Immature natural killer cell (primary cell): ENCODE measurements around the gene NMT1. TPM values are rescaled to one million over a fixed set of nuclear protein-coding genes. Genes with fewer than 3 reads are reported as not detected.
A peak's percentile ranks its signal among the peaks of the same experiment; 100 is the strongest.

Experiments used
- DNase-seq, 3 donors: peaks; one replicate each; pipeline ENCODE4 v3.0.0; 2022; ENCODE audit warnings: mixed read lengths in 1 of 3
- H3K27ac Mint-ChIP-seq, 6 donors: one replicate each; pipeline ENCODE4 v1.8.0; 2020; ENCODE audit warnings: mixed read lengths in 6 of 6, mild to moderate bottlenecking in 5 of 6, inconsistent platforms in 4 of 6, moderate library complexity in 3 of 6
- H3K27me3 Mint-ChIP-seq, 3 donors: one replicate each; pipeline ENCODE4 v1.8.0; 2020 to 2021; ENCODE audit warnings: low read depth in 3 of 3, mild to moderate bottlenecking in 3 of 3, mixed read lengths in 3 of 3, moderate library complexity in 3 of 3, inconsistent platforms in 1 of 3
- H3K36me3 Mint-ChIP-seq, 3 donors: one replicate each; pipeline ENCODE4 v1.8.0; 2020; ENCODE audit warnings: mixed read lengths in 3 of 3, inconsistent platforms in 2 of 3, mild to moderate bottlenecking in 2 of 3
- H3K4me1 Mint-ChIP-seq, 2 donors: one replicate each; pipeline ENCODE4 v1.8.0; 2020; ENCODE audit warnings: inconsistent platforms in 2 of 2, mild to moderate bottlenecking in 2 of 2, mixed read lengths in 2 of 2, moderate library complexity in 1 of 2
- H3K4me3 Mint-ChIP-seq, 5 donors: one replicate each; pipeline ENCODE4 v1.8.0; 2020; ENCODE audit warnings: mild to moderate bottlenecking in 5 of 5, mixed read lengths in 5 of 5, inconsistent platforms in 3 of 5, moderate library complexity in 3 of 5
- H3K9me3 Mint-ChIP-seq, 6 donors: one replicate each; pipeline ENCODE4 v1.8.0; 2020; ENCODE audit warnings: mild to moderate bottlenecking in 6 of 6, mixed read lengths in 6 of 6, inconsistent platforms in 4 of 6, moderate library complexity in 3 of 6
- polyA plus RNA-seq, 3 donors: library from polyadenylated mRNA; unstranded; fragments of 300-500 nt; fragmentation: Illumina TruSeq; gene quantifications; one replicate each; pipeline ENCODE4 v1.2.3, GENCODE V29; 2021

The NMT1 gene
- polyA plus RNA-seq, 3 donors from 2014 or later: 53.8 to 74.1 (median 69.9) TPM

DNA sequence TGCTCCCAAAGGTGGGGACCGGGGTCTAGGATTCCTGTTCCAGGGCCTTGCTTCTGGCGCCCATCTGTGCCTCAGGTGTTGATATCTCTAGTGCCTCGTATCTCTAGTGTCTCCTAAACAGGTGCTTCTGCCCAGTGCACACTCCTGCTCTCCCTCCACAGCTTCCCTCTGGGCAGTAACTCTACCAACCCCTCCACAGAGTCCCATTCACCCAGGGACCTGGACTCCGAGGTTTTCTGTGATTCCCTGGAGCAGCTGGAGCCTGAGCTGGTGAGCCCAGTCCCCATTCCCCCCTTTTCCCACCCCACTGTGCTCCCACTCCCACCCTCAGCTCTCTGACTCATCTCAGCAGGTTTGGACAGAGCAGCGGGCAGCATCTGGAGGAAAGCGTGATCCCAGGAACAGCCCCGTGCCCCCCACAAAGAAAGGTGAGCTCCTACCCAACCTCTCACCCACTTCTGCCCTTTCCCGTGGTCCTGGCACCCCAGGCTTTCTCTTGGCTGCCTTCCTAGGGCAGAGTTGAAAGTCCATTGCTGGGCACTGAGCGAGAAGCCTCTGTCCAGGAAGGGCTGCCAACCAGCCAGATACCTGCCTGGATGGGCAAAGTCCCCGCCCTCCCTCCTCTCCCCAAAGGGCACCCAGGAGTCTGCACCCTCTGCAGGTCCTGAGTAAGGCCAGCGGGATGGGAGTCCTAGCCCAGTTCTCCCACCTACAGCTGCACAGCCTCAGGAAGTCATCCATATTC, 76.6 kb downstream of the NMT1 start:
- H3K27ac Mint-ChIP-seq: peak overlapping the region in 1 of 6 donors; percentile 46
- no peak for DNase-seq

DNA sequence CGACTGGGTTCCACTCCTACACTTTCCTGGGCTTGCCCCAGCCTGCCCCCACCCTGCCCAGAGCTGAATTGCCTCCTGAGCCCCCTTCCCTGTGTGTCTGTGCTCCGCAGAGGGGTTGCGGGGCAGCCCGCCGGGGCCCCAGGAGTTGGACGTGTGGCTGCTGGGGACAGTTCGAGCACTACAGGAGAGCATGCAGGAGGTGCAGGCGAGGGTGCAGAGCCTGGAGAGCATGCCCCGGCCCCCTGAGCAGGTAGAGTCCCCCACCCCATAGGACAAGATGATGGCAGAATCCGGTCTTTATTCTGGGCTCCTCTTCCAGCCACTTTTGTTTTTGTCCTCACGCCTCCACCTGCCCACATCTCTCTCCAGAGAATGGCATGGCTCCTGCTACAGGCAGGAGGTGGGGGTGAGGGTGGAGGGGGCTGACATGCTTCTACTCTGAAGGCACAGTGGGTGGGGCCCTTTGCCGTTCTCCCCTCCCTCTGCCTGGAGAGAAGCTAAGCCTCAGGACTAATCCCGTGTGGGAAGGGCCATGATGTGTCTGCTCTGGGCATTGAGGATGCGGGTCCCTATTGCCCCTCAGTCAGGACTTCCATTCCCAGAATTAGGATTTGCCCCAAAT, 77.9 kb downstream of the NMT1 start:
- Mint-ChIP-seq H3K4me3 (no peak overlapping the region), H3K9me3 (no peaks in the 10 kb centered on the region), H3K27ac (no peak overlapping the region), H3K4me1 (peaks cover 30 to 32% of the 10 kb centered on the region in 2 donors), H3K27me3 (peaks cover 3 to 6% (median 4%) of the 10 kb centered on the region in 3 donors), H3K36me3 (peaks cover 0 to 4% (median 0%) of the 10 kb centered on the region in 3 donors)
- no peak for DNase-seq

More for the DNA sequence above, 76.6 kb downstream of the NMT1 start:
- peaks cover 26 to 36% of the 10 kb centered on the region in 2 donors for H3K4me1 Mint-ChIP-seq
- H3K9me3 Mint-ChIP-seq: no peaks in the 10 kb centered on the region
- peaks cover 4 to 10% (median 7%) of the 10 kb centered on the region in 3 donors for H3K27me3 Mint-ChIP-seq
- H3K36me3 Mint-ChIP-seq: peaks cover 0 to 4% (median 0%) of the 10 kb centered on the region in 3 donors
- H3K4me3 Mint-ChIP-seq: no peak overlapping the region

DNA sequence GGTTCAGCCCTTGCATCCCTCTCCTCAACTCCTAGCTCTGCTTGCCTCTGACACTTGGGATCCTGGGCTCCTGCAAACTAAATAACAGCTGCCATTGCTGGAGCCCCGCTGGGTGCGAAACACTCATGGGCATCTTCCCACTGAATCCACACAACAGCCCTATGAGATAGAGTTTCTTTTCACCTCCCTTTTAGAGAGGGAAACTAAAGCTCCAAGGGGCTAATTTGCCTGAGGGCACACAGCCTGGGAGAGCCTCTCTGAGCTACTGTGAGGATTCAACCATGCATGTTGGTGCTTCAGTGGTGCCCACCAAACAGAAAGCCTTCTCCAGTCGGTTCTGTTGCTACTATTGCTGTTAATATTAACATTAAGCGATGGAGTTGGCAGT, 78.4 kb downstream of the NMT1 start:
- no peak for DNase-seq
- Mint-ChIP-seq H3K27me3 (peaks cover 3 to 6% (median 4%) of the 10 kb centered on the region in 3 donors), H3K27ac (no peak overlapping the region), H3K4me1 (peaks cover 30 to 33% of the 10 kb centered on the region in 2 donors), H3K36me3 (peaks cover 0 to 4% (median 0%) of the 10 kb centered on the region in 3 donors), H3K4me3 (no peak overlapping the region), H3K9me3 (no peaks in the 10 kb centered on the region)

DNA sequence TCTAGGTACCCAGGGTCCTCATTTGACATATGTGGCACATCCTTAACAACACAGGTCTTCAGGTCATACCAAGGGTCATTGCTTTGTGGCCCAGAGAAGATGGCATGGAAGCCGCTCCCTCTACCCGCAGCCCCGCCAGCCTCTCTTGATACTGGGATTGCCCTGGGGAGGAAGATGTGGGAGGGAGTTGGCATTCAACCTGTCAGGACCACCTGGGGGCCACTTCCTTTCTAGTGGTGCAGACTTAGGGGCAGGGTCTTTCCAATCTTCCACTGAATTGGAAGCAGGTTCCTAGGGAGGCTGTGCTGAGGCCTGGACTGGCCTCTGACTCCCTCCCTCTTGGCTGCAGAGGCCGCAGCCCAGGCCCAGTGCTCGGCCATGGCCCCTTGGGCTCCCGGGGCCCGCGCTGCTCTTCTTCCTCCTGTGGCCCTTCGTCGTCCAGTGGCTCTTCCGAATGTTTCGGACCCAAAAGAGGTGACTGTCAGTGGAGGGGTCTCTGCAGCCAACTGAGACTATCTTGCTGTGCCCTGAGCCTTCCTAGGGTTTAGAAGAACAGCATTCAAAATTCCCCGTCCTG, 82.1 kb downstream of the NMT1 start:
- Mint-ChIP-seq H3K4me1 (peaks cover 43% of the 10 kb centered on the region in 2 donors), H3K36me3 (peaks cover 0 to 4% (median 0%) of the 10 kb centered on the region in 3 donors), H3K27me3 (peaks cover 6 to 18% (median 14%) of the 10 kb centered on the region in 3 donors), H3K9me3 (no peaks in the 10 kb centered on the region), H3K27ac (peak overlapping the region in 4 of 6 donors; percentile 21 to 66 (median 51)), H3K4me3 (peak overlapping the region; percentile 18 to 73 (median 64))
- no peak for DNase-seq

DNA sequence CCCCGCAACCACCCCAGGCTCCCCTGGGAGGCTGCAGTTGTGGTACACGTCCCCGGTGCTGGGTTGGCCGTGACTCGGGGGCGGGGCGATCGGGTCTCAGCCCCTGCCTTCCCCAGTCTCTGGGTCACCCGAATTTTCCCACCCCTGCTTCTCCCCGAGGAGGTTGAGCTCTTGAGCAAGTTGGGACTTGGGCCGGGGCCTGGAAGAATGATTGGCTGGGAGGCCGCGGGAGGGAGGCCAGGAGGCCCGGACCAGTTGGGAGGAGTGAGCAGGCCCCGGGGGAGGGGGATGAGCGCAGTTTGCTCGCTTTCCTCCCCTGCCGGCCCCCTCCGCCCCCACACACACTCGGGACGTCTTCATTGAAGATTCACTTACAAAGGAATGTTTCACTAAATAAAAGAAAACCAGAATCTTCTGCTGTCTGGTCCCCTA, 82.7 kb downstream of the NMT1 start:
- DNase-seq: peak in 2 of 3 donors; percentile 15 to 20
- H3K27ac Mint-ChIP-seq: peak overlapping the region in 3 of 6 donors; percentile 24 to 66 (median 40)
- peaks cover 0 to 4% (median 0%) of the 10 kb centered on the region in 3 donors for H3K36me3 Mint-ChIP-seq
- peak overlapping the region; percentile 53 to 73 (median 64) for H3K4me3 Mint-ChIP-seq
- no peaks in the 10 kb centered on the region for H3K9me3 Mint-ChIP-seq
- peaks cover 12 to 24% (median 20%) of the 10 kb centered on the region in 3 donors for H3K27me3 Mint-ChIP-seq
- H3K4me1 Mint-ChIP-seq: peaks cover 43 to 45% of the 10 kb centered on the region in 2 donors

DNA sequence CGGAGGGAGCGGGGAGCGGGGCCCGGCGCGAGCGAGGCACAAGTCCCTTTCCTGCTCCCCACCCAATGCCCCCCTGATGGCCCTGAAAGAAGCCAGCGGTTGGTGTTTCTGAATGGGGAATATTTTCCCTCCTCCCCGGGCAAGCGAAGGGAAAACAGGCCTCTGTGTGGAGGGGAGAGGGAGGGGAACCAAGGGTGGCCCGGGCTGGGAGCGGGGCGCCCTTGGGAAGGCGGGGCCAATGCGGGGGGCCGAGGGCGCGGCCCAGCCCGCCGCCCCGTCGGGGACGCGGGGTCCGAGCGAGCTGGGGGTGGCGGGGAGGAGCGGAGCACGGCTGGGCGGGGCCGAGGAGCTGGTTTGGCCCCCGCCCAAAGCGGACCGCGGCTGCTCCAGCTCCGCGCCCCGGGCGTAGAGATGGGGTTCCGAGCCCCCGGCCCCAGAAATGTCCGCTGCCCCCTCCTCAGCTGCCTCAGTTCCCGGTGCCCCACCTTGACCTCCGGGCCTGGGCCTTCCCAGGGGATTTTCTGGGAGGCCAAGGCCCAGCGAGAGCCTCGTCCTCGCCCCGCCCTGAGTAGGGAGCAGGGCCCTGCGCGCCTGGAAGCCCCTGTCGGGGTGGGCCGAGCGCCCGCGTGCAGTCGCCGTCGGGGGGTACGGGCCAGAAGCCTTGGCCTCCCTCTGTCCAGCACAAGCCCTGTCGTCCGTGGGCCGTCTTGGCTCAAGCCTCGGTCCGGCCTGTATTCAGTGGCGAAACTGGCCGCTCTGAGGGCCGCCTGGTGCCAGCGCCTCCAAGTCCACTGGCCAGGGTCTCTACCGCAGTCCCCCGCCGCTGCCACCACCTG, 83.3 kb downstream of the NMT1 start:
- no peak for DNase-seq
- Mint-ChIP-seq H3K27me3 (peaks cover 16 to 30% (median 23%) of the 10 kb centered on the region in 3 donors), H3K9me3 (no peaks in the 10 kb centered on the region), H3K27ac (peak overlapping the region in 3 of 6 donors; percentile 24 to 66 (median 28)), H3K36me3 (peaks cover 0 to 4% (median 0%) of the 10 kb centered on the region in 3 donors), H3K4me3 (peak overlapping the region; percentile 53 to 67 (median 61)), H3K4me1 (peaks cover 48 to 52% of the 10 kb centered on the region in 2 donors)

DNA sequence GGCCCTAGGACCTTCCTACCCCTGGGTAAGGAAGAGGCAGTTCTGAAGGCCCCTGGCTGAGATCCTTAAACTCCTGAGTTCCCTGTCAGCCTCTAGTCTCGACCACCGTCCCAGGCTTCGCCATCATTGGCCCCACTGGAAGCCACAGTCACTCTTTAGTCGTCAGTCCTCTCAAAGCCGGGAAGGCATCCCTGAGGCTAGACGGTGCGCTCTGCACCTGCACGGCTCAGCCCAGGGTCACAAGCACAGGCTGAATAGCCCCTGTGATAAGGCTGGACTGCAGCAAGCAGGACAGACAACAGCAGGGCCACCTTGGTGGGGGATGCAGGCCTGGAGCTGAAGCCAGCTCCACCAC, 83.9 kb downstream of the NMT1 start:
- no peak for DNase-seq
- H3K4me3 Mint-ChIP-seq: peak overlapping the region; percentile 32 to 61 (median 42)
- peaks cover 20 to 34% (median 29%) of the 10 kb centered on the region in 3 donors for H3K27me3 Mint-ChIP-seq
- H3K27ac Mint-ChIP-seq: no peak overlapping the region
- peaks cover 0 to 4% (median 0%) of the 10 kb centered on the region in 3 donors for H3K36me3 Mint-ChIP-seq
- peaks cover 53 to 57% of the 10 kb centered on the region in 2 donors for H3K4me1 Mint-ChIP-seq
- no peaks in the 10 kb centered on the region for H3K9me3 Mint-ChIP-seq

DNA sequence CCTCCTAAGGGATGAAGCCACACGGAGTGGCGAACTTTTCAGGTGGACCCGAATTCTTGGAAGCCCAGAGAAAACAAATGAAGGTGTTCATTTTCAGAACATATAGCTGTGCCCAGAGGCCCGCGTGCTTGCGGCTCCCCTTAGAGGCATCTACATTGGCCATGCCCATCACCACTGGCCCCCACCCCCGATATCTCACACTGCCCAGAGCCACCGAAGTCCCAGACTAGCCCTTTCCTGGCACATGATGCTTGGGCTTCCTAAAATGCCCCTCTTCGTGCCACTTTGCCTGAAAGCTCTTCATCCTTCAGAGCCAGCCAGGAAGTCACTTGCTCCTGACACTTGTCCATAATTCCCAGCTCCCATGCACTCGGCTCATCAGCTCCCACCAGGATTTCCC, 85.0 kb downstream of the NMT1 start:
- no peaks in the 10 kb centered on the region for H3K9me3 Mint-ChIP-seq
- peak overlapping the region; percentile 7 to 100 (median 85) for H3K27ac Mint-ChIP-seq
- peaks cover 63 to 64% of the 10 kb centered on the region in 2 donors for H3K4me1 Mint-ChIP-seq

DNA sequence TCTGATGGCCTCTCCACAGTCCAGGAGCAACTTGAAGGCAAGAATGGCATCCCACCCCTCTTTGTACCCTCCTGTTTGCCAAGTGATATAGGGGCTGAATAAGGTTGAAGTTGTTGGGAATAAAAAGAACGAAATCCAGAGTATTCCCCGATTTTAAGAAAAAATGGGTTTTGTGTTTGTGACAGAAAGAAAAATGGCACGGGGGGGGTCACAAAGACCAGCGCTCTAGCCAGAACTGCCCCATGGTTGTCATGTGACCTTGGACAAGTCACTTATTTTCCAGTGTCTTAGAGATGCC, 85.4 kb downstream of the NMT1 start:
- no peak for DNase-seq
- peak overlapping the region; percentile 87 to 100 (median 99) for H3K27ac Mint-ChIP-seq
- H3K9me3 Mint-ChIP-seq: no peaks in the 10 kb centered on the region
- peak overlapping the region; percentile 91 to 100 (median 98) for H3K4me3 Mint-ChIP-seq
- peaks cover 20 to 34% (median 32%) of the 10 kb centered on the region in 3 donors for H3K27me3 Mint-ChIP-seq
- H3K36me3 Mint-ChIP-seq: no peaks in the 10 kb centered on the region
- peaks cover 63 to 64% of the 10 kb centered on the region in 2 donors for H3K4me1 Mint-ChIP-seq

More for the DNA sequence above, 85.0 kb downstream of the NMT1 start:
- Mint-ChIP-seq H3K27me3 (peaks cover 20 to 34% (median 32%) of the 10 kb centered on the region in 3 donors), H3K4me3 (peak overlapping the region; percentile 91 to 100 (median 98)), H3K36me3 (peaks cover 0 to under 1% (median 0%) of the 10 kb centered on the region in 3 donors)
- DNase-seq: no peak

DNA sequence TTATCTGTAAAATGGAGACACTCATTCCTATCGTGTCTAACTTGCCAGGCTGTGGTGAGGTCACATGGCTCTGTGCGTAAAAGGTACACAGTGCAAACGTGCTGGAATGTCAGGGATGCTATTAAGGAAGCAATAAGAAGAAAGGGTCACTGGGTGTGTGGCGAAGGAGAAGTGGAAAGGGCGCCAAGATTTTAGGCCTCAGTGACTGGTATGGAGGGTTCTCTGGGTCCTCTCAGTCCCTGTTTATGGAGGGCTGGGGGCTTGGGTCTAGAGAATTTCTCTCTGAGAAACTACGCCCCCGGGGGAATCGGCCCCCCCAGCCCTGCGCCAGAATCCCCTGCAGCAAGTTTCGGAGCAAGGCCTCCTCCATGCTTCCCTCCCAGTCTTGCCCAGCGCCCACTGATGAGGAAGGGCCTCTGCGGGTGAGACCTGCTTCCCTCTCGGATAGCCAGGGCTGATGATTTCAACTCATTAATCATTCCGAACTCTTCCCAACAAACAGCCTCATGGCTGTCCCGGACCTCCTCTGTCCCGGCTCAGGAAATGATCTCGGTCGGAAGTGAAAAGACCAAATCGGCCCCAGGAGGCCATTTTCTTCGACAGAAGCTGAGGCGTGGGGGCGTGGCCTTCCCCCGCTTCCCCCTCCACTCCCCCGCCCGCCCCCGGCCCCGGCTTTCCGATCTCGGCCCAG, 85.9 kb downstream of the NMT1 start:
- Mint-ChIP-seq H3K36me3 (no peaks in the 10 kb centered on the region), H3K4me3 (peak overlapping the region; percentile 91 to 100 (median 98)), H3K27ac (peak overlapping the region; percentile 99 to 100 (median 100)), H3K27me3 (peaks cover 20 to 34% (median 32%) of the 10 kb centered on the region in 3 donors), H3K4me1 (peaks cover 64 to 65% of the 10 kb centered on the region in 2 donors), H3K9me3 (no peaks in the 10 kb centered on the region)
- no peak for DNase-seq

DNA sequence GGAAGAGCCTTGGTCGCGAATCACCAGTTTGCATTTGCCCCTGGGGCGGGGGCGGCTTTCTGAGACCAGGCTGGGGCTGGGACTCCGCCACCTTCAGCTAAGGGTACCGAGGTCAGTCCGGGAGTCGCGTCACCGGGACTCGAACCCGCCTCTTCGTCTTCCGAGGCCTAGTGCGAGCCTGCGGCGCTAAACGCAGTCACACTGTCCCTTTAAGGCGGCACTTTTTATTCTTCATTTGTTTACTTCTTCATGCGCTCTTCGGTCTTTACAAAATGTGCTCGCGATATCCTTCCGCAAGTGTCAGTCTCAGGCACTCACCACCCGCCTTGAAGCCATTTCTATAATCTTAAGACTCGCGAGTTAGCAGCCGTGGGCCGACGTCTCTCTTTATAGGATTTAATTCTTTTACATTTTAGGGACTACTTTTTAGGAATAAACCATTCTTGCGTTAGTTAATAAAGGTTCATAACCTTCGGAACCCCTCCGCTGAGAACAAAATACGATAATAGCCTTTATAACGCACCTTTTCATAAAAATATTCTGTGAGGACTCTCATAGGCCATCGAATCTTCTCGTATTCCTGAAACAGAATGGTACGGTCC, 86.6 kb downstream of the NMT1 start:
- H3K9me3 Mint-ChIP-seq: no peaks in the 10 kb centered on the region
- peaks cover 20 to 34% (median 32%) of the 10 kb centered on the region in 3 donors for H3K27me3 Mint-ChIP-seq
- peaks cover 65 to 67% of the 10 kb centered on the region in 2 donors for H3K4me1 Mint-ChIP-seq
- H3K36me3 Mint-ChIP-seq: no peaks in the 10 kb centered on the region
- H3K27ac Mint-ChIP-seq: peak overlapping the region; percentile 99 to 100 (median 100)
- H3K4me3 Mint-ChIP-seq: peak overlapping the region; percentile 91 to 100 (median 98)
- peak; percentile 78 to 86 (median 86) for DNase-seq
